Measurements from ENCODE around the gene PIP5K1B. TPM values are rescaled to one million over a fixed set of nuclear protein-coding genes. Genes with fewer than 3 reads are reported as not detected.

PIP5K1B gene
- total RNA-seq, 1 experiment from 2014 or later: 0.20 TPM

- Histone ChIP-seq H3K27ac (ENCODE audit: low read depth, low read length) (no peak overlapping the region), H3K36me3 (ENCODE audit: control insufficient read depth in 1 of 2, insufficient read depth in 2 of 2, low read length in 2 of 2) (no peaks in the 10 kb centered on the region), H3K9me2 (ENCODE audit: insufficient read depth) (no peaks in the 10 kb centered on the region), H3K9me3 (ENCODE audit: control insufficient read depth in 1 of 2, insufficient read depth in 1 of 2, low read depth in 1 of 2, low read length in 2 of 2) (no peaks in the 10 kb centered on the region), H3K4me2 (ENCODE audit: low read length) (no peak overlapping the region), H3K9ac (ENCODE audit: low read length) (no peak overlapping the region), H2AFZ (ENCODE audit: low read depth, low read length, poor library complexity, severe bottlenecking) (no peak overlapping the region), H3K79me2 (ENCODE audit: insufficient read depth, low read length) (no peaks in the 10 kb centered on the region), H4K20me1 (ENCODE audit: insufficient read depth) (no peaks in the 10 kb centered on the region), H3K27me3 (ENCODE audit: insufficient read depth, low read length) (peaks cover 10% of the 10 kb centered on the region), H3K4me3 (replicated peaks in 1 of 2; ENCODE audit: low read depth in 1 of 2, low read length in 2 of 2) (no peak overlapping the region), H3K4me1 (ENCODE audit: control insufficient read depth in 1 of 2, insufficient read depth in 2 of 2, low read length in 2 of 2) (no peaks in the 10 kb centered on the region)
- RAD21 ChIA-PET (ENCODE audit: low non-redundant PET in 1 of 2, low total read pairs in 2 of 2, uncharacterized antibody in 2 of 2, unreplicated experiment in 2 of 2): no interaction called here
- CTCF ChIA-PET: no interaction called here
- BruUV-seq (replicated peaks): no TSS peak
- no peak for DNase-seq (ENCODE audit: low read depth, low spot score)
- intact Hi-C loops (cut with micrococcal nuclease): no loop called here
- ATAC-seq: no peak
- TF ChIP-seq POLR2A (IDR thresholded peaks at IDR 0.05; ENCODE audit: borderline replicate concordance, extremely low read depth, insufficient read depth, insufficient read length) (no peak), CEBPB (IDR thresholded peaks at IDR 0.05; ENCODE audit: low read depth) (no peak), REST (IDR thresholded peaks at IDR 0.05; ENCODE audit: low read depth) (no peak), SIN3A (IDR thresholded peaks at IDR 0.05; ENCODE audit: low read depth) (no peak), TCF7L2 (IDR thresholded peaks at IDR 0.05; ENCODE audit: borderline replicate concordance, extremely low read depth, insufficient read depth, insufficient read length) (no peak), CBX3 (IDR thresholded peaks at IDR 0.05; ENCODE audit: low read depth) (no peak), JUND (IDR thresholded peaks at IDR 0.05) (no peak), SRF (IDR thresholded peaks at IDR 0.05; ENCODE audit: low read depth) (no peak), FOSL1 (IDR thresholded peaks at IDR 0.05; ENCODE audit: low read depth) (no peak)
- TF ChIP-seq, protein P1, sequence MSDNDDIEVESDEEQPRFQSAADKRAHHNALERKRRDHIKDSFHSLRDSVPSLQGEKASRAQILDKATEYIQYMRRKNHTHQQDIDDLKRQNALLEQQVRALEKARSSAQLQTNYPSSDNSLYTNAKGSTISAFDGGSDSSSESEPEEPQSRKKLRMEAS (IDR thresholded peaks at IDR 0.05): no peak
- TF ChIP-seq, protein P2, sequence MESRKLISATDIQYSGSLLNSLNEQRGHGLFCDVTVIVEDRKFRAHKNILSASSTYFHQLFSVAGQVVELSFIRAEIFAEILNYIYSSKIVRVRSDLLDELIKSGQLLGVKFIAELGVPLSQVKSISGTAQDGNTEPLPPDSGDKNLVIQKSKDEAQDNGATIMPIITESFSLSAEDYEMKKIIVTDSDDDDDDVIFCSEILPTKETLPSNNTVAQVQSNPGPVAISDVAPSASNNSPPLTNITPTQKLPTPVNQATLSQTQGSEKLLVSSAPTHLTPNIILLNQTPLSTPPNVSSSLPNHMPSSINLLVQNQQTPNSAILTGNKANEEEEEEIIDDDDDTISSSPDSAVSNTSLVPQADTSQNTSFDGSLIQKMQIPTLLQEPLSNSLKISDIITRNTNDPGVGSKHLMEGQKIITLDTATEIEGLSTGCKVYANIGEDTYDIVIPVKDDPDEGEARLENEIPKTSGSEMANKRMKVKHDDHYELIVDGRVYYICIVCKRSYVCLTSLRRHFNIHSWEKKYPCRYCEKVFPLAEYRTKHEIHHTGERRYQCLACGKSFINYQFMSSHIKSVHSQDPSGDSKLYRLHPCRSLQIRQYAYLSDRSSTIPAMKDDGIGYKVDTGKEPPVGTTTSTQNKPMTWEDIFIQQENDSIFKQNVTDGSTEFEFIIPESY (IDR thresholded peaks at IDR 0.05; ENCODE audit: extremely low read depth, insufficient replicate concordance, low read length): no peak
- POLR2A ChIA-PET: no interaction called here
Observed at GRCh38 chr9:68983008-68983411, 278.0 kb downstream of the PIP5K1B start.

Measured in HCT116 (cell line).